Left ventricle myocardium inferior (tissue), 1 donor: ENCODE measurements around the gene NOXA1. TPM values are rescaled to one million over a fixed set of nuclear protein-coding genes. Genes with fewer than 3 reads are reported as not detected.

Source experiments
- DNase-seq: peaks from one replicate; pipeline ENCODE4 v3.0.0-alpha.2; 2020
- H3K27ac ChIP-seq: fragments of 200-600 bp; replicated peaks from 2 replicates; pipeline ENCODE4 v1.8.0; 2021
- H3K27me3 ChIP-seq: fragments of 200-600 bp; 2 replicates; pipeline ENCODE4 v1.8.0; 2021; ENCODE audit warnings: low read depth
- H3K36me3 ChIP-seq: fragments of 200-600 bp; 2 replicates; pipeline ENCODE4 v1.8.0; 2021
- H3K4me1 ChIP-seq: fragments of 200-600 bp; 2 replicates; pipeline ENCODE4 v1.8.0; 2021
- H3K4me3 ChIP-seq: fragments of 200-600 bp; 2 replicates; pipeline ENCODE4 v1.8.0; 2021; ENCODE audit warnings: mild to moderate bottlenecking, moderate library complexity
- H3K9me3 ChIP-seq: fragments of 200-600 bp; replicated peaks from 2 replicates; pipeline ENCODE4 v1.8.0; 2021
- CTCF ChIP-seq: fragments of 200-600 bp; IDR thresholded peaks from 2 replicates; pipeline ENCODE4 v1.8.0; 2021; ENCODE audit warnings: antibody characterized with exemption, mild to moderate bottlenecking, borderline replicate concordance
- intact Hi-C: fragments of 100-400 bp; cut with micrococcal nuclease; formaldehyde crosslinking; loops from one replicate; pipeline ENCODE4 v1.11.0; 2022
- total RNA-seq: library from RNA; stranded (reverse); fragmentation: NEBNext Ultra II Directional; extraction: Animal tissue kit (Norgen Biotek cat#: 25700); gene quantifications from one replicate; pipeline ENCODE4 v1.2.1, GENCODE V29; 2021
- donor health status: DM: no; HTN: yes; CAD: no; lungs with severe emphysema.

NOXA1 gene
- total RNA-seq, 1 donor from 2014 or later = 2.0 TPM

DNA sequence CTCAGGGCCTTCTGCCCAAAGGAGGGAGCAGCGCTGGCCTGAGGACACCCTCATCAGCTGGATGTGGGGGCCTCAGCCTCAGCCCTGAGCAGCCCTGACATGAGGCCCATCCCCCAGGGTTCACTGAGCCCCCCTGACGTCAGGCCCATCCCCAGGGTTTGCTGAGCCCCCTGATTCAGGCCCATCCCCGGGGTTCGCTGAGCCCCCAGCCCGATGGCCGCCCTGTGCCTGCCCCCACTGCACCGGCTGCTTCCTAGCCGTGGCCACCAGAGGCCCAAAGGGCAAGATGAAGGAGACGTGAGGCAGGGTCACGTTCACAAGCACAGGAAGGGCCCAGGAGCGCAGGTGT lies 55.4 kb downstream of the NOXA1 start:
- H3K9me3 ChIP-seq = peaks cover 24% of the 10 kb centered on the region
- H3K36me3 ChIP-seq = peaks cover 20% of the 10 kb centered on the region
- no peak for DNase-seq
- no peak overlapping the region for H3K27ac ChIP-seq
- intact Hi-C loops = no loop called here
- H3K4me3 ChIP-seq = no peak overlapping the region
- no peaks in the 10 kb centered on the region for H3K27me3 ChIP-seq
- peaks cover 7% of the 10 kb centered on the region for H3K4me1 ChIP-seq
- TF ChIP-seq CTCF = no peak

DNA sequence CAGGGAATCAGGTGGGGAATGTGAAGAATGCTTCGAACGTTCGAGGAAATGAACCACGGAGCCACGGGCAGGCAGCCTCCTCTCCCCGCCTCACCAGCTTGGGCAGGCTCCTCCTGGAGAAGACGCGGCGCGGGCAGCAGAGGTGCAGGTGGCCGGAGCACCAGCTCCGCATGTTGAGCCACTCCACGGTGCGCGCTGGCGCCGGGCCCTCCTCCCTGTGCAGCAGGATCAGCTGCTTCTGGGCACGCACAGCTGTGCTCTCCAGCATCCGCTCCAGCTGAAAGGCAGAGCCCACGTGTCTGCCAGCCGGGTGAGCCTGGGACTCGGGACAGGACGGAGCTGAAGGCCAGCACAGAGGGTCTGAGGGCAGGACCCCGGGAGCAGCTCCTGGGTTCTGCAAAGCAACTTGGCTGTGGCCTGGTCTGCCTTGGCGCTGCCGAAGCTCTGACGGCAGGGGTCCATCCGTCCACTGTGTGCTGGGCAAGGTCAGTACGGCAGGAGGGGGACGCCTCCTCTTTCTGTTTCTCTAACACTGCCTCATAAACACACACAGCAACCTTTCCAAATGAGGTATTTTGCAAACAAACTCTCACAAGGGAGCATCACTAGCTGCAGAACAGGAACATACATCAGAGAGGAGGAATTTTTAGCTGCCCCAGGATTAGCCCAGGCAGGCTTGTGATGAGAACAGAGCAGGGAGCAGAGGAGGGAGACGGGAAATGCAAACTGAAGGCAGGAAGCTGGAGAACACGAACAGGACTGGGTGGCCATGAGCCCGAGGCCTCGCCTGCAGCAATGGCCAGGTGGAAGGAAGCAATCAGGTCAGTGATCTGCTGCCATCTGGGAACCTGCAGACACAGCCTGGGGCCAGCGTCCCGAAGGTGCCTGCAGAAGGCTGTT lies 56.0 kb downstream of the NOXA1 start:
- no peak for DNase-seq
- H3K36me3 ChIP-seq = peaks cover 20% of the 10 kb centered on the region

DNA sequence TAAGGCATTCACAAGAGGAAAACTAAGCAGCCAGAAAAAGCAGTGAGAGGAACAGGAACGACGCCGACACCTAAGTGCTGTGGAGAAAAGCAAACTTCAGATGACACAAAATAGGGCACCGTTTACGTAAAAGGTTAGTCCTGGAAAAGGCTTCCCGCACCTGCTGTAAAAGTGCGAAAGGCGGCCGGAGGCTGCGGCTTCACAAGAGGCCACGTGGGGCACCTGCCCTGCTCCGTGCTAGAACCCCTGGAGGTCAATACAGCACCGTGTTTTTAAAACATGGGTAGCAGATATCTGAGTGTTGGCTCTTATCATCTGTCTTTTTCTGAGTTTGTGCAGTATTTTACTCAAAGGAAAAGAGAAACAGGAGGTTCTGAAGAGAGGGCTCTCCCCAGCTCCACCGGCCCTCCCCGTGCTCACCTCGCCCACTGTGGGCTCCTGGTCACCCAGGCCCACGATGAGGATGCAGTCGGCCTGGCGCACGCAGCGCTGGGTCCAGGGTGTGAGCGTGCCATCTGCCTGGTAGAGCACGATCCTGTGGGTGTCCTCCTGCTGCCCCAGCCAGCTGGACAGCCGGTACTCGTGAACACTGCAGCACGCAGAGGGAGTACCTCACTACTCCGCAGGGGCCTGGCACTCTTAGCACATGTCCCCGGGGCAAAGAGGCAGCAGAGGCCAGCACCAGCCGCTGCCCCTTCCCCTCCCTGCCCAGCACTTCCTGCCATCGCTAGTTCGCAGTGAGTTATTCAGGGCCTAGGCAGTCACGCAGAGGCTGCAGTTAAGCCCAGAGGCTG lies 56.9 kb downstream of the NOXA1 start:
- no peak for DNase-seq
- Histone ChIP-seq H3K27me3 (no peaks in the 10 kb centered on the region), H3K4me3 (no peak overlapping the region), H3K9me3 (peaks cover 18% of the 10 kb centered on the region), H3K4me1 (peaks cover 7% of the 10 kb centered on the region), H3K27ac (no peak overlapping the region), H3K36me3 (peaks cover 17% of the 10 kb centered on the region)
- intact Hi-C loops = no loop called here
- TF ChIP-seq CTCF = no peak

More for the DNA sequence above, 56.0 kb downstream of the NOXA1 start:
- Histone ChIP-seq H3K4me3 (no peak overlapping the region), H3K27ac (no peak overlapping the region), H3K4me1 (peaks cover 7% of the 10 kb centered on the region), H3K27me3 (no peaks in the 10 kb centered on the region), H3K9me3 (peaks cover 24% of the 10 kb centered on the region)
- no peak for TF ChIP-seq CTCF
- intact Hi-C loops = no loop called here

DNA sequence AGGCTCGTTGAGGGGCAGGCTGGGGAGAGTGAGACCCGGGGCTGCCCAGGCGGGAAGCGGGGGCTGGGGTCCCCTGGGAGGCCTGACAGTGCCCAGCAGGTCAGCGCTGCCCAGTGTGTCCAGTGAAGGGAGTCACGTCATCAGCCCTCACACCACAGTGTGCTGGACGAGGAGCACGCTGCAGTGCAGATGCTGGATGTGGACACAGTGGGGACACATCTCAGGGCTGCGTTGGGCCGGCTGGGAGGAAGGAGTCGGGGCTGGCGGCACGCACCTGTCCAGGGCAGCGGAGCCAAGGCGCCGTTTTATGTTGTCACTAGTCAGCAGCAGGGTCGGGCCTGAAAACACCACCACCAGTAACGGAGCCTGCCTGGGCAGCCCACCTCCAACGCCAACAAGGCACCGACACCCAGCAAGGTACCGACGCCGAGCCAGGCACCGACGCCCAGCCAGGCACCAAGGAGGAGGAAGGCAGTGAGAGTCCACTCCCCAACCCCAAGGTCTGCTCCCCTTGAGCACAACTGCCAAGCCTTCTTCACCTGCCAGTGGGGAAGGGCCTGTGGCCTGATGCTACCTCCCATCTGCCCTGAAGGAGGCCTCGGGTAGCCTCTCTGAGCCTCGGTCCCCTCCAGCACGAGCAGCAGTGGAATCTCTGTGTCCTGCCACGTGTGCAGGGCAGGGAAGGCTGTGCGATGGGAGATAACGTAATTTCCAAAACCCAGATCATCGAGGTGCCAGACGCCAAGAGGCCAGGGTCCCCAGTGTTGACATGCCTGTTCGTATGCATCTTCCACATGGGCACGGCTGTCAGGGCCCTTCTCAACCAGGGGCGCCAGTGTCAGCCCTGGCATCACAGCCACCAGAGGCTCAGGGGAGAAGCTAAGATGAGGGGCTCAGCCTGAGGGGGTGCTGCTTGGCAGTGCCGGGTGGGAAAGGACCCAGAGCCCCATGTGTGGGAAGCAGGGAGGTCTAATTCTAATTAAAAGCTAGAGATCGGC lies 57.8 kb downstream of the NOXA1 start:
- no peak for TF ChIP-seq CTCF
- H3K4me1 ChIP-seq = peaks cover 7% of the 10 kb centered on the region
- no peak overlapping the region for H3K4me3 ChIP-seq
- no peak overlapping the region for H3K27ac ChIP-seq
- peaks cover 9% of the 10 kb centered on the region for H3K9me3 ChIP-seq
- no peaks in the 10 kb centered on the region for H3K27me3 ChIP-seq
- peaks cover 10% of the 10 kb centered on the region for H3K36me3 ChIP-seq
- DNase-seq = no peak
- intact Hi-C loops = no loop called here
